GM19463 (cell line): ENCODE measurements around the gene ANKRD33B.
A peak's percentile ranks its signal among the peaks of the same experiment; 100 is the strongest.
"Not testable (repeated sequence)": the region's sequence is repeated elsewhere in the genome, so short reads cannot be mapped to it uniquely, and the experiment has no call there.

Experiments
- ATAC-seq: cut with Tn5 transposase; IDR thresholded peaks from one replicate; pipeline ENCODE4 v1.9.1; 2021; ENCODE audit warnings: mild to moderate bottlenecking, moderate library complexity; ENCODE audit not compliant: unreplicated experiment

Gene ANKRD33B

GRCh38 chr5:10591159-10591558 lies 27.3 kb downstream of the ANKRD33B start:
- no peak for ATAC-seq

- no peak for ATAC-seq
These were observed 28.1 kb downstream of the ANKRD33B start for GRCh38 chr5:10591966-10592365.

- peak; percentile 56 for ATAC-seq
These were observed 28.7 kb downstream of the ANKRD33B start for GRCh38 chr5:10592601-10593000.

GRCh38 chr5:10593531-10594181 lies 29.8 kb downstream of the ANKRD33B start:
- ATAC-seq: no peak

- no peak for ATAC-seq
These were observed 30.8 kb downstream of the ANKRD33B start for GRCh38 chr5:10594591-10595210.

- ATAC-seq: no peak
These were observed 31.4 kb downstream of the ANKRD33B start for GRCh38 chr5:10595293-10595671.

GRCh38 chr5:10595672-10596309 lies 31.9 kb downstream of the ANKRD33B start:
- peak; percentile 55 for ATAC-seq

- no peak for ATAC-seq
These were observed 32.4 kb downstream of the ANKRD33B start for GRCh38 chr5:10596310-10596703.

- ATAC-seq: no peak
These were observed 33.1 kb downstream of the ANKRD33B start for GRCh38 chr5:10596886-10597451.

GRCh38 chr5:10599113-10599512 lies 35.2 kb downstream of the ANKRD33B start:
- ATAC-seq: no peak

GRCh38 chr5:10599862-10600284 lies 36.0 kb downstream of the ANKRD33B start:
- ATAC-seq: no peak

- ATAC-seq: peak; percentile 80
These were observed 36.9 kb downstream of the ANKRD33B start for GRCh38 chr5:10600626-10601245.

GRCh38 chr5:10601246-10602030 lies 37.6 kb downstream of the ANKRD33B start:
- ATAC-seq: peak; percentile 53

- no peak for ATAC-seq
These were observed 38.3 kb downstream of the ANKRD33B start for GRCh38 chr5:10602031-10602806.

- ATAC-seq: no peak
These were observed 41.1 kb downstream of the ANKRD33B start for GRCh38 chr5:10604975-10605374.

- ATAC-seq: not testable (repeated sequence)
These were observed 42.8 kb downstream of the ANKRD33B start for GRCh38 chr5:10606632-10607022.

GRCh38 chr5:10607023-10607665 lies 43.3 kb downstream of the ANKRD33B start:
- peak; percentile 88 for ATAC-seq

- ATAC-seq: peak; percentile 46
These were observed 43.8 kb downstream of the ANKRD33B start for GRCh38 chr5:10607666-10608073.

- ATAC-seq: not testable (repeated sequence)
These were observed 44.2 kb downstream of the ANKRD33B start for GRCh38 chr5:10608081-10608480.
